GM21717 (cell line): ENCODE results near the gene PHF11.
"Not testable (repeated sequence)": the region's sequence is repeated elsewhere in the genome, so short reads cannot be mapped to it uniquely, and the experiment has no call there.

Source experiments
- ATAC-seq: cut with Tn5 transposase; IDR thresholded peaks from one replicate; pipeline ENCODE4 v1.9.1; 2021; ENCODE audit warnings: mild to moderate bottlenecking, moderate library complexity; ENCODE audit not compliant: unreplicated experiment

The PHF11 gene

DNA sequence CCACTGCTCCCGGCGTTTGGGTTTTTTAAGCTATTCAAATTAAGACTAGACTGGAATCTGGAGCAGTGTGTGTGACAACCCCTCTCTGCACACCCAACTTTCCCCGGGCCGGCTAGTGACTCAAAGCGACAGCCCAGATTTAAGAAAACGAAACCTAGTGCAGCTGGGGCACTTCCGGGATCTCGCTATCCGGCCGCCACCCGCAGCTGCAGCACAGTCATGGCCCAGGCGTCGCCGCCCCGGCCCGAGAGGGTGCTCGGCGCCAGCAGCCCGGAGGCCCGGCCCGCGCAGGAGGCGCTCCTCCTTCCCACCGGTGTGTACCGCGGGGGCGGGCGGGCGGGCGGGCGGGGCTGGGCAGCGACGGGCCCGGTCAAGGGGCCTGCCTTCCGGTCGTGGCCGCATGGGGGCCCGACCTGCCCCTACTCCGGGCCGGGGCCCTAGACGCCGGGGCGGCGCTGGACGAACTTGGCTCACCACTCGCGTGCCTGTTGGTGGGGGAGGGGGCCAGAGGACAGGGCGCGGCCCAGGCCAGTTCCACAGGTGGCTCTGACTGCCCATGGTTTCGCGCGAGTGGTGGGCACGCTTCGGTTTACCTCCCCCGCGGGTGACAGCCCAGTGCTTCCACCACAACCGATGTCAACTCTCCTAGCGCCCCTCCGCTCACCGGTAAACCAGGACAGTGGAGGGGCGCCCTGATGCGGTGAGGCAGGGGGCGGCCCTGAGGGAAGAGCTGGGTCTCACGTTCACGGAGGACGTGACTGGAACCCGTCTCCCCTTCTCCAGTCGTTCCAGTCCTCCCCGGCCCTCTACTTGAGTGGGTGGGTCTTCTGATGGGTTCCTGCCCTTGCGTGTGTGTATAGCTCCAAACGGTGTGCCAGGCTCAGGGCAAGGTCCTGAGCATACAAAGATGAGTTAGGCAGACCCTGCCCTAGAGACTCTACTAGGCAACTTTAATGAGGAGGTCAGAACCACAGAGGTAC lies at the start of gene PHF11:
Gene PHF11, plus strand, starts transcription at position 171 of the 980 bp plus-strand sequence. Its CDS starts 49 bp downstream, at position 220.
- peak; percentile 87 for ATAC-seq

- no peak for ATAC-seq
Observed at GRCh38 chr13:49446473-49446872, 49.3 kb upstream of the PHF11 start.

DNA sequence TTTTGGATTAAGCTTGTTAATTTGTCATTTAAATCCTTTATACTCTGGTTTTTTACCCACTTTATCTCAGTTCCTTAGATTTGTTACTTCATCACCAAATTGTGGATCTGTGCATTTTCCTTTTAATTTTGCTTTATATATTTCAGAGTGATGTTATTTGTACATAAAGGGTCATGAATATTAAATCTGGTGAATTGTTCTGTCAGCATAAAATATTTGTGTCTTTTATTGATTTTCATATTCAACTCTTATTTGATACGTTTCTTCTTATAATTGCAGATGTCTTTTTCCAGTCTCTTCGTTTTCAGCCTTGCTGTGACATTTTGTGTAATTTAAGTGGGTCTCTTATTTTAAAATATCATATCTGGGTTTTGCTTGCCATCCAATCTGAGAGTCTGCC lies 47.0 kb upstream of the PHF11 start:
- no peak for ATAC-seq

GRCh38 chr13:49450105-49450819 lies 45.5 kb upstream of the PHF11 start:
- no peak for ATAC-seq

DNA sequence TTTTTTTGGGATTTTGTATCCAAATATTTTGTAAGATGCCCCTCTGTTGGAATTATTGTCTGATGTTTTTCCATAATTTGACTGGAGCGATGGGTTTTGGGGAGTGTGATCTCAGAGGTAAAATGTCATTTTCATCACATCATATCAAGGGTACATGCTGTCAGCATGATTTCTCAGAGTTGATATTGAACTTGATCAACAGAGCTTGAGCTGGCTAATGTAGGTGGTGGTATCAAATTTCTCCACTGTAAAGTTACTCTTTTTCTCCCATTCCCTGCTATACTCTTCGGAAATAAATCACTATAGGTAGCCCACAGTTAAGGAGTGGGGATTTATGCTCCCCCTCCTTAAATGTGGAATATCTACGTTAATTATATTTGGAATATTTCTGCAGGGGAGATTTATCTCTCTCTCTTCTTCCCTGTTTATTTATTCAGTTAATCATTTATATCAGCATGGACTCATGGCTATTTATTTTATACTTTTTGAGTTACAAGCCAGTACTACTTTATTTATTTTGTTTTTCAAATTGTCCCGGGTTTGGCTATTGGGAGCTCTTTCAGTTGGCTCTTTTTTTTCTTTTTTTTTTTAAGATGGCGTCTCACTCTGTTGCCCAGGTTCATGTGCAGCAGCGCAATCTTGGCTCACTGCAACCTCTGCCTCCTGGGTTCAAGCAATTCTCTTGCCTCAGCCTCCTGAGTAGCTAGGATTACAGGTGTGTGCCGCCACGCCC lies 42.9 kb upstream of the PHF11 start:
- no peak for ATAC-seq

DNA sequence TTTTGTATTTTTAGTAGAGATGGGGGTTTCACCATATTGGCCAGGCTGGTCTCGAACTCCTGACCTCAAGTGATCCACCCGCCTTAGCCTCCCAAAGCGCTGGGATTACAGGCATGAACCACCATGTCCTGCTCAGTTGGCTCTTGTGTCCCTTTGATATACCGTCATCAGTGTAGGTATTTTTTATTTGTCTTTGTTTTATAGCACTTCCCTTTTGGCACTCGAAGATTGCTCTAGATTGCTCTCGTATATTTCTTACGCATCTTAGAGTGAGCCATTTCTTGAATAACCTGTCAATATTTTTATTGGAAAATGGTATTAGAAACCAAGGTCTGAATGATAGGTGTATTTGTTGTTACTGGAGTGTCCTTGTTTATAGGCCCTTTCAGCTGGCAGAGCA lies 42.3 kb upstream of the PHF11 start:
- ATAC-seq, result no peak

DNA sequence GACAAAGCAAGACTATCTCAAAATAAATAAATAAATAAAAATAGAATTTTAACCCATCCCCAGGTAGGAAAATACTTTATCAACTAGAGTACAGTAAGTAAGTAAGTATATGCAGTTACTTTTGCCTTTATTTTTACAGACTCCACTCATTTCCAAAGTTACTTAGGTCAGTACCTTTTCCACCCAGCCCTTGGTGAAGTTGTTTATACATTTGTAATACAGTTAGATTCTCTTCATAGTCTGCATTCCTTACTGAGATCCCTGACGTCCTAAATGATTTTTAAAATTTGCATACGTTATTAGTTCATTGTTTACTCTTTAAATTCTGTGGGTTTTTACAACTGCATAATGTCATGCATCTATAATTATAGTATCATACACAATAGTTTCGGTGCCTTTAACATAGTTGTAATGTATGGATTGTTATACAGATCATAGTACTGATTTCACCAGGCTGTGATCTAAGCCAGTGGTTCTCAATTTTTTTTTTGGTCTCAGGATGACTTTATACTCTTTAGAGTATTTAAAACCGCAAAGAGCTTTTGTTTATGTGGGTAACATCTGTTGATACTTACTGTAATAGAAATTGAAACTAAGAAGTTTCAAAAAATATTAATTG lies 41.3 kb upstream of the PHF11 start:
- ATAC-seq, result peak; percentile 91

DNA sequence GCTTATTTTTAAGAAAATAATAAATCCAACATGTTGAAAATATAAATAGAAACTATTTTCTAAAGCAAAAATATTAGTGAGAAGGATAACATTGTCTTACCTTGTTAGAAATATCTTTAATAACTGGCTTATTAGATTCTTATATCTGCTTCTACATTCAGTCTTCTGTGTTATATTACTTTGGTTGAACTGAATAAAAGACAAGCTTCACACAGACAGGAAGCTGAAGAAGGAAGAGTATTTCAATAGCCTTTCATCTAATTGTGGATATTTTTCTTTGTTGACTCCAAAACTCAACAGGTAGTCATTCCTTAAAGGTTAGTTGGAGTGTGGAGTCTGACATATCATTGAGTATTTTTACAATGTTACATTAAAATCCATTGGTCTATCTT lies 40.8 kb upstream of the PHF11 start:
- no peak for ATAC-seq

GRCh38 chr13:49456156-49456555 lies 39.6 kb upstream of the PHF11 start:
- ATAC-seq, result no peak

DNA sequence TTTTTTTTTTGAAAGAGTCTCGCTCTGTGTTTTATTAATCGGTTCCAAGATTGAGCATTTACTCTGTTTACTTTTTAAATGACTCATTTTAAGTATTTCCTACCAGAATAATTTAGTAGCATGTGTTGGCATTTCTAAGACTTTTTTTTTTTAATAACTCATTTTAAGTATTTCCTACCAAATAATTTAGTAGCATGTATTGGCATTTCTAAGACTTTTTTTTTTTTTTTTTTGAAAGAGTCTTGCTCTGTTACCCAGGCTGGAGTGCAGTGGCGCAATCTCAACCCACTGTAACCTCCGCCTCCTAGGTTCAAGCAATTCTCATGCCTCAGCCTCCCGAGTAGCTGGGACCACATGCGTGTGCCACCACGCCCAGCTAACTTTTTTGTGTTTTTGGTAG lies 38.5 kb upstream of the PHF11 start:
- no peak for ATAC-seq

- no peak for ATAC-seq
Observed at GRCh38 chr13:49459580-49459979, 36.2 kb upstream of the PHF11 start.

GRCh38 chr13:49464085-49464484 lies 31.7 kb upstream of the PHF11 start:
- ATAC-seq, result no peak

DNA sequence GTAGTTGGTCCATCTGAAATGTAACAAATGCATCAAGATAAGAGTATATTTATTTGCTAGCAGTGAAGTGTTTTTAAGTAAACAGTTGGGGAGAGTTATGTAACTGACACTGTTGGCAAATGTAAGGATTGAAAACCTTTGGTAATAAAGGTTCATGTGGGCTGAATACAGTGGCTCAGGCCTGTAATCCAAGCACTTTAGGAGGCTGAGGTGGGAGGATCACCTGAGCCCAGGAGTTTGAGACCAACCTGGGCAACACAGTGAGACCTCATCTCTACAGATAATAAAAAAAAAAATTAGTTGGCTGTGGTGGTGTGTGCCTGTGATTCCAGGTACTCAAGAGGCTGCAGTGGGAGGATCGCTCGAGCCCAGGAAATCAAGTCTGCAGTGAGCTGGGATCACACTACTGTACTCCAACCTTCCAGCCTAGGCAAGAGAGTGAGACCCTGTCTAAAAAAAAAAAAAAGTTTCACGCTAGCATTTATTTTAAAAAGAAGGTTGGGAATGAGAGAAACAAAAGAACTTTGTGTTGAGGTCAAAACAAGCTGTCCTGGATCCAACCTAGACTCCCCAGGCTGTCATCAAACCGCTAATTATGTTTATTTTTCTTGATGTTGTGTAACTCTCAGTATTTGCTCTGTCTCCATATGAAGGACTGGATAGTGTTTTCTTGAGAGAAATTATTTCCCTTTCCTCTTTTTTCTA lies 31.0 kb upstream of the PHF11 start:
- no peak for ATAC-seq

- no peak for ATAC-seq
Observed at GRCh38 chr13:49466292-49466838, 29.4 kb upstream of the PHF11 start.

DNA sequence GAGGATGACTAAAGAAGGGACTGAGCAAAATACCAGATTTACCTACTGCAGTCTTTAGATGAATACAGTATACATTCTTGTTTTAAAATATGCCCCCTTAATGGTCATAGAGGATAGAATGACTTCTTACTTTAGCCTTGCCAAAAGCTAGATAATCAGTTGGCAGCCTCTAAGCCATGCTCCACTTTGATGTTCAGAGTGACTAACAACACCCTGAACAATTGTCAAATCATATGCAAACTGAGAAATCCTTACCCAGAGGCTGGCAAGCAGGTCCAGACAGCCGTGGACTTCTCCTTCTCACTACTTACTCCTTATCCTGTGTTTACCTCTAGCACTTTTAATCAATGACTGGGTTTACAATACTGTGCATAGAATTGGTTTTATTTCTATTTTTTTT lies 23.6 kb upstream of the PHF11 start:
- ATAC-seq, result no peak

DNA sequence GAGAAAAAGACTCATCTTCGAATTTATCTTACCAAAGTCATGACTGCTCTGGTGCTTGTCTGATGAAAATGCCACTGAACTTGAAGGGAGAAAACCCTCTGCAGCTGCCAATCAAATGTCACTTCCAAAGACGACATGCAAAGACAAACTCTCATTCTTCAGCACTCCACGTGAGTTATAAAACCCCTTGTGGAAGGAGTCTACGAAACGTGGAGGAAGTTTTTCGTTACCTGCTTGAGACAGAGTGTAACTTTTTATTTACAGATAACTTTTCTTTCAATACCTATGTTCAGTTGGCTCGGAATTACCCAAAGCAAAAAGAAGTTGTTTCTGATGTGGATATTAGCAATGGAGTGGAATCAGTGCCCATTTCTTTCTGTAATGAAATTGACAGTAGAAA lies 19.2 kb upstream of the PHF11 start:
- ATAC-seq, result no peak

GRCh38 chr13:49481788-49482187 lies 14.0 kb upstream of the PHF11 start:
- no peak for ATAC-seq

DNA sequence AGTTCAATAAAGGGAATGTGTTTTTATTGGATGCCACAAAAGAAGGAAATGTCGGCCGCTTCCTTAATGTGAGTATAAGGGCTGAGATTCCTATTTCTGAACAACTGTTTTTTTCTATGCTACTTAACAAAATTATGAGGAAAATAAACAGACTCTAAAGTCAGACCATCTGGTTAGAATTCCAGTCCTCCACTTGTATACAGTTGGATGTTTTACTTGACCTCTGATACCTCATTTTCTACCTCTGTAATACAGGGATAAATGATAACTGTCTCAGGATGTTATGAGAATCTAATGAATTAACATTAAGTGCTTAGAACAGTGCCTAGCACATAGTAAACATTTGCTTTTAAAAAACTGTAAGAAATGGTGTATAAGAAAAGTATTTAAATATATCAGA lies 7.2 kb upstream of the PHF11 start:
- no peak for ATAC-seq

DNA sequence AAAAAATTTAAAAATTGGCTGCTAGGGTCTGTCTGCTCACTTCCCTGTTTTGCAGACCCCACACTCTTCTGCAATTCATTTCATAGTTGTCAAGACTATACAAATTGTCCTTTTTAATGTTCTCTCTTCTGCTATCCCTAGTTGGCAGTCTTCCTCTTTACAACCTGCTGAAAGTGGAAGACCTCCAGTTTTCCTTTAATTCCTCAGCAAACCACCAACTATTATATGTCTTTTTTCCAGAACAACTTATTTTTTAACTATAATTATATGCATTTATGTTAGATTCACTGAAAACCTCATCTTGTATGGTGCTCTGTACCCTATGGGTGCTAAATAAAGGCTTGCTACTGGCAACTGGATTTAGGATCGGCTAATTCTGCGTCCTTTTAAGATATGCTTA lies 1.1 kb upstream of the PHF11 start:
- no peak for ATAC-seq

DNA sequence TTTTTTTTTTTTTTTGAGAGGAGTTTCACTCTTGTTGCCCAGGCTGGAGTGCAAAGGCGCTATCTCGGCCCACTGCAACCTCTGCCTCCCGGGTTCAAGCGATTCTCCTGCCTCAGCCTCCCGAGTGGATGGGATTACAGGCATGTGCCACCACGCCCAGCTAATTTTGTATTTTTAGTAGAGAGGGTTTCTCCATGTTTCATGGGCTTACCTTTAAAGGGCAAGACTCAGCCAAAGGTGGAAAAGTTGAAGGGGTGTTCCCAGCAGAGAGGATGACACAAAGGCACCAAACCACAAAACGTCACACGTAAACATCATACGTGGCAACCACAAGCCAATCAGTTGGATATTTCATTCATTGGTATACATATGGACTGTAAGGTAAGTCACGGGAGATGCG lies 1.1 kb downstream of the PHF11 start:
- not testable (repeated sequence) for ATAC-seq
